Sigmoid colon (tissue), 4 donors: ENCODE data around the gene SPON2.

ENCODE experiments used
- CTCF ChIP-seq, 4 experiments: fragments of 450-650 bp in 3 of 4; fragments of 200-600 bp in 1 of 4; IDR thresholded peaks; one replicate each; pipeline ENCODE4 v1.5.1; 2016 to 2019; ENCODE audit warnings: antibody characterized with exemption in 4 of 4, mild to moderate bottlenecking in 3 of 4, moderate library complexity in 2 of 4
- EP300 ChIP-seq, 4 donors: sonication (generic); formaldehyde crosslinking; IDR thresholded peaks; one replicate each; pipeline ENCODE4 v1.6.1; 2017; ENCODE audit warnings: antibody characterized with exemption in 4 of 4
- POLR2A ChIP-seq, 2 donors: fragments of 450-650 bp; IDR thresholded peaks; one replicate each; pipeline ENCODE4 v1.6.1; 2016; ENCODE audit warnings: antibody characterized with exemption in 2 of 2, mild to moderate bottlenecking in 2 of 2, moderate library complexity in 2 of 2
- POLR2AphosphoS5 ChIP-seq, 4 donors: sonication (generic); formaldehyde crosslinking; IDR thresholded peaks; one replicate each; pipeline ENCODE4 v1.6.1; 2017; ENCODE audit warnings: antibody characterized with exemption in 4 of 4

GRCh38 chr4:1192493-1193205 is 20.3 kb upstream of the SPON2 start:
- TF ChIP-seq CTCF (IDR thresholded peaks at IDR 0.05) (no peak), POLR2A (IDR thresholded peaks at IDR 0.05) (no peak), POLR2AphosphoS5 (IDR thresholded peaks at IDR 0.05) (no peak), EP300 (IDR thresholded peaks at IDR 0.05) (no peak)
